Uterus (tissue), 2 donors: Measurements from ENCODE around the gene GMPPA.

ENCODE experiments used
- CTCF ChIP-seq, 4 experiments: fragments of 200-600 bp in 2 of 4; fragments of 450-650 bp in 2 of 4; sonication (generic) in 2 of 4; IDR thresholded peaks; one replicate each; pipeline ENCODE4 v1.5.1; 2016 to 2019; ENCODE audit warnings: antibody characterized with exemption in 4 of 4, mild to moderate bottlenecking in 2 of 4, moderate library complexity in 1 of 4
- POLR2A ChIP-seq, 2 donors: fragments of 450-650 bp; IDR thresholded peaks; one replicate each; pipeline ENCODE4 v1.6.1; 2016; ENCODE audit warnings: antibody characterized with exemption in 2 of 2, mild to moderate bottlenecking in 1 of 2, moderate library complexity in 1 of 2

DNA sequence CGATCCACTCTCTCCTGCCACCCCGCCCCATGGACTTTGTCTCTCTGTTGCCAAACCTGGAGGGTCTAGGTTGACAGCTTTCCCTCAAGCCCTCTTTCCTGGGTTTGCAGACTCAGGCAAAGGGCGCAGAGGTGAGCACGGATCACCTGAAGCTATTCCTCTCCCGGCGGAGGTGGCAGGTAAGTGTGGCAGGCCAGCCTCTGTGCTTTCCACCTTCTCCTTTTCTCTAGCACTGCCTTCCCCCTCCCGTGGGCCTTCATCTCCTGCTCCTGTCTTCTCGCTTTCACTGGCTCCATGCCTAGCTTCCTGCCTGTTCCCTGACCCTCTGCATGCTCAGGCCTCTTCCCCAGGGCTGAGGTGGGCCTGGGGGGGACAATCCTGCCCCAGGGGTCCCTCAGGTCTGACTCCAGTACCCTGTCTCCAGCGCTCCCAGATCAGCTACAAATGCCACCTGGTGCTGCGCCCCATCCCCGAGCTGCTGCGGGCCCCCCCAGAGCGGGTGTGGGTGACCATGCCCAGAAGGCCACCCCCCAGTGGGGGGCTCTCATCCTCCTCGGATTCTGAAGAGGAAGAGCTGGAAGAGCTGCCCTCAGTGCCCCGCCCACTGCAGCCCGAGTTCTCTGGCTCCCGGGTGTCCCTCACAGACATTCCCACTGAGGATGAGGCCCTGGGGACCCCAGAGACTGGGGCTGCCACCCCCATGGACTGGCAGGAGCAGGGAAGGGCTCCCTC lies 15.9 kb upstream of the GMPPA start:
- no peak for TF ChIP-seq CTCF (IDR thresholded peaks at IDR 0.05)
- TF ChIP-seq POLR2A (IDR thresholded peaks at IDR 0.05) = no peak
